GM12874 (cell line): Measurements from ENCODE around the gene HEXA.
A peak's percentile ranks its signal among the peaks of the same experiment; 100 is the strongest.

Experiments
- TF ChIP-seq, protein P1 (sequence below): IDR thresholded peaks from 2 replicates; pipeline ENCODE4 v1.5.1; 2011; ENCODE audit warnings: low read depth, mild to moderate bottlenecking, control low read depth, low read length, moderate library complexity; ENCODE audit not compliant: insufficient read depth

Gene HEXA

DNA sequence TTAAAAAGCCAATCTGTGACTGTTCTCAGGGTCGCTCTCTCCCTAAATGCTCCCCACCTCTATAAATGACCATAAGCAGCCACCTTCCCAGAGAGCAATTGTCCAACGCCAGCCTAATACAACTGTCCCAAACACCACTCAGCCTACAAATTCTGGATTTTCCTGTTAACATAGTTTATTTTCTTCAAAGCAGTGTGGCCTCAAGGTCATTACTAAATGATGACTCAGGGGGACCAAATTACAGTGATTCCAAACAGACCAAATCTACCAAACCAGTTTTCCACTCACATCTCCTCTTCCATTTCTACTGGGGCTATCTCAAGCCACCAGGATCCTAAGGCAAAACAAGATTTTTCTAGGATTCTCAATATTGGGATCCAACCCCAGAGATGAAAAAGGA is 22.5 kb downstream of the HEXA start:
- TF ChIP-seq, protein P1, sequence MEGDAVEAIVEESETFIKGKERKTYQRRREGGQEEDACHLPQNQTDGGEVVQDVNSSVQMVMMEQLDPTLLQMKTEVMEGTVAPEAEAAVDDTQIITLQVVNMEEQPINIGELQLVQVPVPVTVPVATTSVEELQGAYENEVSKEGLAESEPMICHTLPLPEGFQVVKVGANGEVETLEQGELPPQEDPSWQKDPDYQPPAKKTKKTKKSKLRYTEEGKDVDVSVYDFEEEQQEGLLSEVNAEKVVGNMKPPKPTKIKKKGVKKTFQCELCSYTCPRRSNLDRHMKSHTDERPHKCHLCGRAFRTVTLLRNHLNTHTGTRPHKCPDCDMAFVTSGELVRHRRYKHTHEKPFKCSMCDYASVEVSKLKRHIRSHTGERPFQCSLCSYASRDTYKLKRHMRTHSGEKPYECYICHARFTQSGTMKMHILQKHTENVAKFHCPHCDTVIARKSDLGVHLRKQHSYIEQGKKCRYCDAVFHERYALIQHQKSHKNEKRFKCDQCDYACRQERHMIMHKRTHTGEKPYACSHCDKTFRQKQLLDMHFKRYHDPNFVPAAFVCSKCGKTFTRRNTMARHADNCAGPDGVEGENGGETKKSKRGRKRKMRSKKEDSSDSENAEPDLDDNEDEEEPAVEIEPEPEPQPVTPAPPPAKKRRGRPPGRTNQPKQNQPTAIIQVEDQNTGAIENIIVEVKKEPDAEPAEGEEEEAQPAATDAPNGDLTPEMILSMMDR: no peak

DNA sequence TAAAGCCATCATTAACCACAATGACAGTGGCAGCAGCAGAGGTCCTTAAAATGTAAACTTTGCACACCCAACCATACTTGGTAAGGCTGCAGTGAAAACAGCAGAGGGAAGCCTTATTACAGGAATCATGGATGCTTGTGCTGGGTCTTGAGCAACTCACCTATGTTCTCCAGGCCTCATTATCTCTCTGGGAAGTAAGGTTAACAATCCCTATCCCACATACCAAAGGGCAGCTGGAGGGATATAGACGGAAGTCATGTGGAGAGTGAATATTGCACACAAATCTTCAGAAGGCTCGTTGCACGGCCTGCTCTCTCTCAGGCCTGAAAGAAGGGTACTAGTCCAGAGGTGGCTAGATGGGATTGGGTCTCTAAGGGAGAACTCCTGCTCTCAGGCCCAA is 30.0 kb downstream of the HEXA start:
- TF ChIP-seq, protein P1: no peak

DNA sequence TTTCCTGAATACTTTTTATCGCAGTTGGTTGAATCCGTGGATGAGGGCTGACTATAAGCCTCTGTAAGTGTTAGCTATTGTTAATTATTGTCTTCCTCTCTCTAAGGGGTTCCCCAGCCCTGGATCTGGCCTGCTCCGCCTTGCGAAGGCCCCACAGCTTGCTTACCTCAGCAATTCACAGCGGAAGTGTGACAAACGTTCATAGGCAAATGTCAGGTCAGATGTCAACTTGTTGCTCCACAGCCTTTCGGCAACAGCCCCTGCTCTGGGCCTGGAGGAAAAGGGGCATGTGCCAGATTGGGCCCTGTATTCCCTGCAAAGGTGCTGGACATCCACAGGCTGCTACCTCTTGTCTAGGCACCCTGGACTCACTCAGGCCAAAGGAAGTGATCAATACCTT is 30.5 kb downstream of the HEXA start:
- TF ChIP-seq, protein P1: no peak

DNA sequence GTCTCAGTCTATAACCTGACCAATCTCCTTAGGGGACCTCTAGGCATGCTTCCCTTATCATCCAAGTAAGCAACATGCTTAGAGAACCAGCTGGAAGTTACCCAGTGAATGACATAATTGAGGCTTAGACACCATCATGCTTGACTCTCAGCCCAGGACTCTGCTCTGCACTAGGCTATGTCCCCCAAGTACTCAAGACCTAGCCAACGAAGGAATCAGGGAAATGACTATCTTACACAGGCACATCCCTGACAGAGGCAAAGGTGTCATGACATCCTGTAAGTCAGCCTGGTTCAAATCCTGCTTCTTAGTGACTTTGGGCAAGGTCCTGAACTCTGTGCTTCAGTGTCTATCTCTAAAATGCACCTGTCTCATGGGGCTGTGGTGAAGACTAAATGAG is 31.2 kb downstream of the HEXA start:
- TF ChIP-seq, protein P1: no peak

DNA sequence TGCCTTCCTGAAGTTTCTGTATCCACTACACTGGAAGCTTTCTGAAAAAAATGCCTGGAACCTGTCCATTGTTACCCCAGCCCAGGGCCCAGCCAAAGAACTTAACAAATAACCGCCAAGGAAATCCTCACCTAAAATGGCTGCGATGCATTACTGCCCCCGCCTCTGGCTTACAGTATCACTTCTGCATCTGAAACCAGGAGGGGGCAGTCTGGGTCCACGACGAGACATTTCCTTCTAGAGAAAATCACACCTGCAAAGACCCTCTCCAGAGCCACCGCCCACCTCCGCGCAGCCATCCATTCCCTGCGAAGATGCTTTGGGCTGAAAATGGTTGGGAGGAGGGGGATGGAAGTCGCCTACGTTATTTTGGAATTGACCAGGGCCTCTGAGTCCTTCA is 33.4 kb downstream of the HEXA start:
- TF ChIP-seq, protein P1: peak; percentile 43; the same call in 1 of the 2 replicates

DNA sequence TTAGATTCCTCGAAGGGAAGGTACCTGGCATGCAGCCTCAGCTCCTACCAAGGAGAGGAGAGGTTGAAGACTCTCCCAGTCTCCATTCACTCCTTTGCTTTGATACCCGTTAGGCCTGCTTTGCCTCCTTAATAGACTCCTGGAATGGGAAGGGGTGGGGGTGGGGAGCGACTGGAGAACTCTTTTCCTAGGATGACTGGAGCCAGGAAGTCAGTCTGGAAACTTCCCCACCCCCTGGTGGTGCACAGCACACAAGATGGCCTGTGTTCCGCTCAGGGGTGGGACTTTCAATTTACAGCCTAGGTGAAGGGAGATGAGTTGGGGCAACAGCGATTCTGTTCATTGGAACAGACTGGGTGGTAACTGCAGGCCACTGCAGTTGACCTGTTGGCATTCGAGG is 34.5 kb downstream of the HEXA start:
- TF ChIP-seq, protein P1: no peak

DNA sequence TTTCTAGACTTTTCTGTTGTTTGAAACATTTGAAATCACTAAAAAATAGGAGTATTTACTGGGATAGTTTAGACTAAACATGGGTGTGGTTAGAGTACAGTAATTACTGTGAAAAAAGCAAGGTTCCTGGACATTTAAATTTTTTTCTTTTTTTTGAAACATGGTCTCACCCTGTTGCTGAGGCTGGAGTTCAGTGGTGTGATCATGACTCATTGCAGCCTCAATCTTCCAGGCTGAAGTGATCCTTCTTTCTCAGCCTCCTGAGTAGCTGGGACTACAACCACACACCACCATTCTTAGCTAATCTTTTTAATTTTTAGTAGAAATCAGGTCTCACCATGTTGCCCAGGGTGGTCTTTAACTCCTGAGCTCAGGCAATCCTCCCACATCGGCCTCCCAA is 35.4 kb downstream of the HEXA start:
- TF ChIP-seq, protein P1: no peak

DNA sequence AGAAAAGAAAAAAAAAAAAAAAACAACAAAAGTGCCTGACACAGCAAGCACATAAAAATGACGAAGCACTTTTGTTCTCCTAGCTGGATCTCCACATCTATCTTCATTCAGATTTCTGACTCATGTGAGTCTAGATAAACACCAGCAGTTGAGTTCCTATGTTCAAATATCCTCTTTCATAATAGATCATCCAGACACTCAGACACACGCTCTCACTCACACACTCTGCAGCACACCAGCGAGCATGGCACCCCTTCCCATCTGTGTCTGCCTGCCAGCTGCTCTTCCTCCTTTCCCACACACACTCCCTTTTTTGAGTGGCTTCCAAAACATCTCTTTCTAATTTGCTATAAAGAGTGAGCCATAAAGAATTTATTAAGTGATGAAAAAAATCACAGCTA is 36.0 kb downstream of the HEXA start:
- TF ChIP-seq, protein P1: no peak
